ENCODE results near the gene DYNC1H1.
"Not testable (repeated sequence)": the region's sequence is repeated elsewhere in the genome, so short reads cannot be mapped to it uniquely, and the experiment has no call there.

Gene DYNC1H1

DNA sequence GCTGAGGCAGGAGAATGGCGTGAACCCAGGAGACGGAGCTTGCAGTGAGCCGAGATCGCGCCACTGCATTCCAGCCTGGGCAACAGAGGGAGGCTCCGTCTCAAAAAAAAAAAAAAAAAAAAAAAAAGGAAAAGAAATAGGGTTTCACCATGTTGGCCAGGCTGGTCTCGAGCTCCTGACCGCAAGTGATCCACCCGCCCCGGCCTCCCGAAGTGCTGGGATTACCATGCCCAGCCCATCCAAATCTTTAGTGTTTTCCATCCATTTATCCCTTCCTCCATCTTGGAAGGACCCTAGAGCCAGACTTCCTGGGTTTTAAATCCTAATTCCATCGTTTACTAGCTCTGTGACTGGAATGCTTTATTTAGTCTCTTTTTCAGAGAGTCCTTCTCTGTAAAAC is 20.5 kb downstream of the DYNC1H1 start:
- in situ Hi-C loops (cut with HindIII; ENCODE audit: low sequenced_read_pairs), result not testable (repeated sequence)

DNA sequence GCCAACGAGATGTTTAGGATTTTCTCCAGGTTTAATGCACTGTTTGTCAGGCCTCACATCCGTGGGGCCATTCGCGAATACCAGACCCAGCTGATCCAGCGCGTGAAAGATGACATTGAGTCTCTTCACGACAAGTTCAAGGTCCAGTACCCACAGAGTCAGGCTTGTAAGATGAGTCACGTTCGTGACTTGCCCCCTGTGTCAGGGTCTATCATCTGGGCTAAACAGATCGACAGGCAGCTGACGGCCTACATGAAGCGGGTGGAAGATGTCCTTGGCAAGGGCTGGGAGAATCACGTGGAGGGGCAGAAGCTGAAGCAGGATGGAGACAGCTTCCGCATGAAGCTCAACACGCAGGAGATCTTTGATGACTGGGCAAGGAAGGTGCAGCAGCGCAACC is 21.6 kb downstream of the DYNC1H1 start:
- in situ Hi-C loops (cut with HindIII; ENCODE audit: low sequenced_read_pairs), result no loop called here

DNA sequence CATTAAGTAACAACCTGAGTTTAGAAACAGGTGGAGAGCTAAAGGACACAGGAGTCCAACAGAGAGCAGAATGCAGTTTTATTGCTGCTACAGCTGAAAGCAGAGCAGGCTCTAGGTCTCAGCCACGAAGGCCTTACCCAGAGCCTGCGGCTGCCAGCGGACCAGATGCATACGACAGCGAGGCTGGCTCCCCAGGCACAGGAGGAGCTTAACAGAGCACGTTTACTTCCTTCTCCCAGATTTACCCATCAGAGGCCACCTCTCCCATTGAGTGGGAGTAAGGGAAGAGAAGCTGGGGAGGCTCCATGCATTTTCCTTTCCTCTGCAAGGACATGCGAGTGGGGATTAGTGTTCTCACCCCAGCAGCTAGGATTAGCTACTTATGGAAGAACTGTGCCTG is 22.6 kb downstream of the DYNC1H1 start:
- in situ Hi-C loops (cut with HindIII; ENCODE audit: low sequenced_read_pairs), result no loop called here

DNA sequence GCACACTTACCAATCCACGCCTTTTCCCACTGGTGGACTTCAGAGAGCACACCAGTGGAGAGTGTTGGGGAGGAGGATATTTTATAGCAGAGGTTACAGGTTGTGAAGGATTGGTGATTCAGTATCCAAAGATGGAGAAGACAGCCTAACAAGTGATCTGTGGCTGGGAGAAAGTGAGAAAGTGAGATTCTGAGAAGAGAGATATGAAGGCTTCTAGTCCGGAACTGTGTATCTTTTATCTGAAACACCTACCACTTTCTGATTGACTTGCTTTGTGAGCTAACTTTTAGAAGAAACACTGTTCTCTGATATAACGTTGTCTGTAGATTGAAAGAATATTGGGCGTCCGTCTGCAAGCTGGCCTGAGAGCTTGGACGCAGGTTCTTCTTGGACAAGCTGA is 24.0 kb downstream of the DYNC1H1 start:
- in situ Hi-C loops (cut with HindIII; ENCODE audit: low sequenced_read_pairs), result no loop called here

DNA sequence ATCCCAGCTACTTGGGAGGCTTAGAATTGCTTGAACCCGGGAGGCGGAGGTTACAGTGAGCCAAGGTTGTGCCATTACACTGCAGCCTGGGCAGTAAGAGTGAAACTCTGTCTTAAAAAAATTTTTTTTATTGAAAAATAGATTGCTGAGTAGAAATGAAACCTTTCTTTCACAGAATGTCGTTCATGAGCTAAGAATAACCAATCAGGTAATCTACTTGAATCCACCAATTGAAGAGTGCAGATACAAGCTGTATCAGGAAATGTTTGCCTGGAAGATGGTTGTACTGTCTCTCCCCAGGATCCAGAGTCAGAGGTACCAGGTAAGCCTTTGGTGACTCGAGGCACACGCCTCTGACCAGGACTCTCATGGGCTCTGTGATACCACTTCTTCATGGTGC is 27.0 kb downstream of the DYNC1H1 start:
- in situ Hi-C loops (cut with HindIII; ENCODE audit: low sequenced_read_pairs), result no loop called here

DNA sequence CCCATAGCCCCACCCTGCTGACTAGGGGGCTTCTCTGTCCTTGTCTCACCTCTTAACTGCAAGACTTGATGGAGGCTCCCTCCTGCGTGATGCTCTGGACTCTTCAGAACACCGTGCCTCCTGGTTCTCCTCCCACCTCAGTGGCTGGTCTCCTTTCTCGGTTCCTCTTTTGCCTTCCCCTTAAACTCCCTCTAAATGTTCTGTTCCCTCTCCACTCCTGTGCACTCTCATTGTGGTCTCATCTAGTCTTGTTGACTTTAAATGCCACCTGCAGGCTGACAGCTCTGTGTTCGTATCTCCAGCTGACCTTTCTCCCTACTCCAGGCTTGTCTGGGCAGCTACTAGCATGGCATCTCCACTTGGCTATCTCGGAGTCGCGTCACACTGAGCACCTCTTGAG is 28.3 kb downstream of the DYNC1H1 start:
- in situ Hi-C loops (cut with HindIII; ENCODE audit: low sequenced_read_pairs), result no loop called here

DNA sequence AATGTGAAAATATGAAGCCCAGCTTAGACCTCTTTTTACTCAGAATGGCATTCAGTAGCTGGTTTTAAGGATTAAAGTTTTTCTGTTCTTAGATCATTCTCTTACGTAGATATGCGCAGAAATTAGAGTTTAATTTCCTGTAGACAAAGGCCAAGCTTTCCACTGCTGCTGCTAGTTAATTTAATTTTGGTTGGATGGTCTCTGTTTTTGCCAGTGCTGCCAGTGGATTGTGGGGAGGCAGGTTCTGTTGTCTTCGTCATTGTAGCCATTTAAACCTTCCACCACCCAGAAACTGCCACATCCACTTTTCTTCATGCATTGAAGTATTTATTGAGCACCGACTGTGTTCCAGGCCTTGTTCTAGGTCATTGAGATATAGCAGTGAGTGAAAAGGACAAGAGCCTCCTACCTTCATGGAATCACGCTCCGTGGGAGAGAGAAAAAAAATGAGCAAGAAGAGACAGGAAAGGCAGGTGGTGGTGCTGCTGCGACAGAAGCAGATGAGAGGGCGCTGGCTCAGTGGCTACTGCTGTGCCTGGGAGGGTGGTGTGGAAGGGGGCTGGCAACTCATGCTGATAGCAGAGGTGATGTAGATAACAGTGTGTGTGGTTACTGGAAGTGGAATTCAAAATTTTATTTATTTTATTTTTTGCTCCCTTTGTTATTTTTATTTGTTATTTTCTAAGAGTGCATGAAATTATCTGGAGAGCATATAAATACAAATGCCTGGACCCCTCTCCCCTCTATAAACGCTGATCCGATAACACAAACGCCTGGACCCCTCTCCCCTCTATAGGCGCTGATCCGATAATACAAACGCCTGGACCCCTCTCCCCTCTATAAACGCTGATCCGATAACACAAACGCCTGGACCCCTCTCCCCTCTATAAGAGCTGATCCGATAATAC is 33.3 kb downstream of the DYNC1H1 start:
- in situ Hi-C loops (cut with HindIII; ENCODE audit: low sequenced_read_pairs), result no loop called here

DNA sequence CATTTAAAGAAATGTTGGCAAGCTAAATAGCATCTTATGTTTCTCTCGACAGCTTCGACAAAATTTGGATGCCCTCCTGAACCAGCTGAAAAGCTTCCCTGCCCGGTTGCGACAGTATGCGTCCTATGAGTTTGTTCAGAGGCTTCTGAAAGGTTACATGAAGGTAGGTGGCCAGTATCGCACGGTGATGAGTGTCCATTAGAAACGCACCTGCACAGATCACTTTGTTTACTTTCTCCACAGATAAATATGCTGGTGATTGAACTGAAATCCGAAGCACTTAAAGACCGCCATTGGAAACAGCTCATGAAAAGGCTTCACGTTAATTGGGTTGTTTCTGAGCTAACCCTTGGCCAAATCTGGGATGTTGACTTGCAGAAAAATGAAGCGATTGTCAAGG is 36.5 kb downstream of the DYNC1H1 start:
- in situ Hi-C loops (cut with HindIII; ENCODE audit: low sequenced_read_pairs), result no loop called here

DNA sequence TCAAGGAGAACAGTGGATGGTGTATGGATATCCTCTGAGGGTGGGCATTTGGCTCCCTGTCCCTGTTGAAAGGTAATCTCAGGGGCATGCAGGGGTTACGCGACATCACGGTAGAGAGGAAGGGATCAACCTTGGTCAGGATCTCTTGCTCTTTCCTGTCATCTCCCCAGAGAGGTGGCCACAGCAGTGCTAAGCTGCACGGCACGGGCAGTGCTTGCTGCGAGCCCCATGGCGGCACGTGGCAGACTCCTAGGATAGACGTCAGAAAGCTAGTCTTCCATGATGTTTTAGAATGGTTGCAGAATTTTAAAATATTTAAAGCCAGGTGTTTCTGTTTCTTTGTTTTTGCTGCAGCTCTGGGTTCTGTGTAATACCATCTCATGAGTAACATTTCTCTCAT is 41.0 kb downstream of the DYNC1H1 start:
- in situ Hi-C loops (cut with HindIII; ENCODE audit: low sequenced_read_pairs), result no loop called here

DNA sequence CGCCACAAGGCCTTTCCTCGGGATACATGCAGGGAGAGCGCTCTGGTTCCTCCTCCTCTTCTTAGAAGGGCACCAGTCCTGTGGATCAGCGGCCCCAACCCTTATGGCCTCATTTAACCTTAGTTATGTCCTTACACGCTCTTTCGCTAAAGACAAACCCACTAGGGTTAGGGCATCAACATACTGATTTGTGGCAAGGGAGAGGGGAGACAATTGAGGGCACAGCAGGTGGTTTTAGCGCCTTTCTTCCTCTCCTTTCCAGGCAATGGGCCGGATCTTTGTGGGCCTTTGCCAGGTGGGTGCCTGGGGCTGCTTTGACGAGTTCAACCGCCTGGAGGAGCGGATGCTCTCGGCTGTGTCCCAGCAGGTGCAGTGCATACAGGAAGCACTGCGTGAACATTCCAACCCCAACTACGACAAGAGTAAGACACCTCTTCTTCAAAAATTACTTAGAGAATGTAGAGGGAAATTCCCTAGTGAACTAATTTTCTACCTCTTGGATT is 43.6 kb downstream of the DYNC1H1 start:
- in situ Hi-C loops (cut with HindIII; ENCODE audit: low sequenced_read_pairs), result no loop called here

DNA sequence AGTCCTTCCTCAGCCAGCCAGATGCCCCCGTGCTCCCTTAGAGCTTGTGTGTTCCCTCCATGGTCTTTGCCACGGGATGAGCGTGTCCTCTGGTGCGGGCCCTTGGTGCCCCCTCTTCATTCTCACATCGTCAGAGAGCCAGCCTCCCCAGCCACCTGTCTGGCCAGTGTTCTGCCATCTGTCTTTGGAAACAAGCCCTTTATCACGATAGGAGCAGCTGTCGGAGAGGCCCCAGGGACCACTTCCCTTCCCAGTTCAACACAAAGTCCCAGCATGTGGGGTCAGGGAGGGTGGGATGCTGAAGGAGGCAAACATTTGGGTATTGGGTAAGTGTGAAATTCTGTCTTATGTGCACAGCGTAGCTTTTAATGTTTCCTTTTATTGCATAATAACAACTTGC is 44.5 kb downstream of the DYNC1H1 start:
- in situ Hi-C loops (cut with HindIII; ENCODE audit: low sequenced_read_pairs), result no loop called here

DNA sequence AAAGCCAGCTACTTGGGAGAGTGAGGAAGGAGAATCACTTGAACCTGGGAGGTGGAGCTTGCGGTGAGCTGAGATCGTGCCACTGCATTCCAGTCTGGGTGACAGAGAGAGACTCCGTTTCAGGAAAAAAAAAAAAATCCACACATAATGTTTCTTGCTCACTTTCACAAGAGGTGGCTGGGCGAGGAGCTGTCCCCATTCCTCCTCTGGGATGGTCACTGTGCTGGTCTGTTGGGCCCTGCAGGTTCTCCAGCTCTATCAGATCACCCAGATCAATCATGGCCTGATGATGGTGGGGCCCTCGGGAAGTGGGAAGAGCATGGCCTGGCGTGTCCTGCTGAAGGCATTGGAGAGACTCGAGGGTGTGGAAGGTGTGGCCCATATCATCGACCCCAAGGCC is 47.3 kb downstream of the DYNC1H1 start:
- in situ Hi-C loops (cut with HindIII; ENCODE audit: low sequenced_read_pairs), result no loop called here

DNA sequence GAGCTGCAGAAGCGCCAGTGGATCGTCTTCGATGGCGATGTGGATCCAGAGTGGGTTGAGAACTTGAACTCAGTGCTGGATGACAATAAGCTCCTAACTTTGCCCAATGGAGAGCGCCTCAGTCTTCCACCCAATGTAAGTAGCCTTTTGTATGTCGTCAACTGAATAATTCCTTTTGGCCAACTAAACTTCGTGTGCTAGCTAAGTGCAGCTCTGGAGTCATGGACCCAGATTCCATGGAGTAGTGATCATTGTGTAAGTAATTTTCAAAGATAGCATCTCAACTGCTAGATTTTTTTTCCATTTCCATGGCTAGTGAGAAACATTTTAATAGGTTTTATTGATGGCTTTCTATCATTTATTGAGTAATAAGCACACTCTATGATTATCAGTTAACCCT is 48.0 kb downstream of the DYNC1H1 start:
- in situ Hi-C loops (cut with HindIII; ENCODE audit: low sequenced_read_pairs), result no loop called here

DNA sequence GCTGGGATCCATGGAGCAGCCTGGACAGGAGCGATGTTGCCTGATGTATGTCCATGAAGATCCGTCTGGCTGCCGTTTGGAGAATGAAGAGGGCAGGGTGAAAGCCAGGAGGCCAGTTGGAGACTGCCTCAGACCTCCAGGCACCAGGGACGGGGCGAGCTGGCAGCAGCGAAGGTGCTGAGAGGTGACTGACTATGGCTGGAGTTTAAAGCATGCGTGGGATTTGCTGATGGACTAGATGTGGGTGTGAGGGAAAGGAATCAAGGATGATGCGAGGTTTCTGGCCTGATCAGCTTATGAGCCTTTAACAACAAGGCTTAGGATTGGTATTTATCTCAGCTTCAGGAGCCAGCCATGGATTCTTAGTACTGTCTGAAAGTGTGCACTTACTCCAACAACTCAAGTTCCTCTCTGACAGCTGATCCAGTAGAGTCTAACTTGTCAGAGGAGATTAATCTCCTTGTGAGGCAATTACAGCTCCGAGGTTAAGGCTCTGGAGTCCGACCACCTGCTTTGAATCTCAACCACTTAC is 49.4 kb downstream of the DYNC1H1 start:
- in situ Hi-C loops (cut with HindIII; ENCODE audit: low sequenced_read_pairs), result no loop called here

DNA sequence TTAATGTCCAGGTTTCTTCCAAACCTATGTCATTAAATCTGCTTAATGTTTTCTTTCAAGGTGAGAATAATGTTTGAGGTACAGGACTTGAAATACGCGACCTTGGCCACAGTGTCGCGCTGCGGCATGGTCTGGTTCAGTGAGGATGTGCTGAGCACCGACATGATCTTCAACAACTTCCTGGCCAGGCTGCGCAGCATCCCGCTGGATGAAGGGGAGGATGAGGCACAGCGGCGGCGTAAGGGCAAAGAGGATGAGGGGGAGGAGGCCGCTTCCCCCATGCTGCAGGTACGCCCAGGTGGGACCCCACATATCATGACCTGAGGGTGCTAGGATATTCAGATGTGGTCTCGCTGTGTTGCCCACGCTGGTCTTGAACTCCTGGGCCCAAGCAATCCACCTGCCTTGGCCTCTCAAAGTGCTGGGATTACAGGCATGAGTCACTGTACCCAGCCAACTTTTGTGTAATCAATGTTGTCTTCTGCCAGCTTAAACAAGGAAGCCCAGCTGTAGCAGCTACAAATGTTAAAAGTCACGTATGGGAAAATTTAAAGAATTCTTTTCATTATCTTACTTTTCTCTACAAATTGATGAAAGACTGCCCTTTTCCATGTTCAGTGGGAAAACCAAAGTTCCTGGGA is 50.8 kb downstream of the DYNC1H1 start:
- in situ Hi-C loops (cut with HindIII; ENCODE audit: low sequenced_read_pairs), result no loop called here

DNA sequence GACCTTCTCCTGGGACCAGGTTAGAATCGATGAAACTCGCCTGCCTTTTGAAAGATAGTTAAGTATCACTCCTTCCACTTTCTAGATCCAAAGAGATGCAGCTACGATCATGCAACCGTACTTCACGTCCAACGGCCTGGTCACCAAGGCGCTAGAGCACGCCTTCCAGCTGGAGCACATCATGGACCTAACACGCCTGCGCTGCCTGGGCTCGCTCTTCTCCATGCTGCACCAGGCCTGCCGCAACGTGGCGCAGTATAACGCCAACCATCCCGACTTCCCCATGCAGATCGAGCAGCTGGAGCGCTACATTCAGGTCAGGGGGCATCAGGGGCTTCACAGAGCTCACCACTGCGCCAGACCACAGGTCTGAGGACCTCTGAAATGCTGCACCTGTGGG is 51.4 kb downstream of the DYNC1H1 start:
- in situ Hi-C loops (cut with HindIII; ENCODE audit: low sequenced_read_pairs), result no loop called here

DNA sequence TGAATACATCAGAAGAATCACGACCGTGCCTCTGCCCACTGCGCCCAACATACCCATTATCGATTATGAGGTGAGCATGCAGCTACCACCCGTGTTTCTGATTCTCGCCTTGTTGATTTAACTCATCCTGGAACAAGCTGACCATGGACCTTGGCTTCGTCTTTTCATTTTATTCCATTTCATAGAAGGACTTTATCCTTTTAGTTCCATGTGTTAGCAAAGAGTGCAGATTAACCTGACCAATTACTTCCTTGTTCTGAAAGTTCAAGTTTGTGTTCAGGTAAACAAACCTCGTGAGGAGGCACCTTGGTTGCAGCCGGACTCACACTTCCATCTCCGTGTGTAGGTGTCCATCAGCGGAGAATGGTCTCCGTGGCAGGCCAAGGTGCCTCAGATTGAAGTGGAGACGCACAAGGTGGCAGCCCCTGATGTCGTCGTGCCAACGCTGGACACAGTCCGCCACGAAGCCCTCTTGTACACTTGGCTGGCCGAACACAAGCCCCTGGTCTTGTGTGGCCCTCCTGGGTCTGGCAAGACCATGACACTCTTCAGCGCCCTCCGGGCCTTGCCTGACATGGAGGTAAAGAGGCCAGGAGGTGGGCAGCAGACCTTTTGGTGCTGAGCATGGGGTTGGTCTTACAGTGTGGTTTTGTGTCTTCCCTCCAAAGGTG is 52.2 kb downstream of the DYNC1H1 start:
- in situ Hi-C loops (cut with HindIII; ENCODE audit: low sequenced_read_pairs), result no loop called here

DNA sequence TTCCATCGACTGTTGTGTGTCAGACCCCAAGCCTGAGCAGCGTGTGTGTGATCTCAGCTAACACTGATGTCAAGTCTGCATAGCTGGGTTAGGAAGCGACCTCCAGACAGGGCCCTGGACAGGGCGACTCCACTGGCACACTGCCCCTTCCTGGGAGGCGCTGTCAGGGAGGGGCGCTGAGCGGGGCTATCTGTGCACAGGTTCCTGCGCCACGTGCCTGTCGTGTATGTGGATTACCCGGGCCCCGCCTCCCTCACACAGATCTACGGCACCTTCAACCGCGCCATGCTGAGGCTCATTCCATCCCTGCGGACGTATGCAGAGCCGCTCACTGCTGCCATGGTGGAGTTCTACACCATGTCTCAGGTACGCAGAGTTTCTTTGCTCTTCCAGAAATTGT is 53.9 kb downstream of the DYNC1H1 start:
- in situ Hi-C loops (cut with HindIII; ENCODE audit: low sequenced_read_pairs), result no loop called here

DNA sequence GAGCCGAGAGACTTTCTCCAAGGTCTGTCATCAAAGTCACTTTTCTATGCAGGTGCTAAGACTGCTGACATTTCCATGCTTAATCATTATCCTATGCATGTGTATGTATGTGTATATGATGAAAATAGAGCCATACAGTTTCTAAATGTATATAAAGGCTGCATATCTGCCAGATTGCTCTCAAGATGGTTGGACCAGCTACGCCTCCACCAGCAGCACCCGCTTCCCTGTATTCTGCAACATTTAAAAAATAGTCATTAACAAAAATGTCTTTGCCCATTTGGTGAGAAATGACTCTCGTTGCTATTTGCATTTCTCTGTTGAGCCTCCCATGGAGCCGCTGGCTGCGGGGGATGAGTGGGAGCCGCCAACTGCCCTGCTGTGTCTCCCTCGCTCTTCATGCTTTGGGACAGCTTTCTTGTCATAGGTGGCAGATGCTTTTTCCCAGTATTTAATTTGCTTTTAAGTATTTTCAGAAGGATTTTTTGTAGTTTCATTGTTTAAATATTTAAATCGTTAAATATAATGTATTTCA is 54.7 kb downstream of the DYNC1H1 start:
- in situ Hi-C loops (cut with HindIII; ENCODE audit: low sequenced_read_pairs), result no loop called here

DNA sequence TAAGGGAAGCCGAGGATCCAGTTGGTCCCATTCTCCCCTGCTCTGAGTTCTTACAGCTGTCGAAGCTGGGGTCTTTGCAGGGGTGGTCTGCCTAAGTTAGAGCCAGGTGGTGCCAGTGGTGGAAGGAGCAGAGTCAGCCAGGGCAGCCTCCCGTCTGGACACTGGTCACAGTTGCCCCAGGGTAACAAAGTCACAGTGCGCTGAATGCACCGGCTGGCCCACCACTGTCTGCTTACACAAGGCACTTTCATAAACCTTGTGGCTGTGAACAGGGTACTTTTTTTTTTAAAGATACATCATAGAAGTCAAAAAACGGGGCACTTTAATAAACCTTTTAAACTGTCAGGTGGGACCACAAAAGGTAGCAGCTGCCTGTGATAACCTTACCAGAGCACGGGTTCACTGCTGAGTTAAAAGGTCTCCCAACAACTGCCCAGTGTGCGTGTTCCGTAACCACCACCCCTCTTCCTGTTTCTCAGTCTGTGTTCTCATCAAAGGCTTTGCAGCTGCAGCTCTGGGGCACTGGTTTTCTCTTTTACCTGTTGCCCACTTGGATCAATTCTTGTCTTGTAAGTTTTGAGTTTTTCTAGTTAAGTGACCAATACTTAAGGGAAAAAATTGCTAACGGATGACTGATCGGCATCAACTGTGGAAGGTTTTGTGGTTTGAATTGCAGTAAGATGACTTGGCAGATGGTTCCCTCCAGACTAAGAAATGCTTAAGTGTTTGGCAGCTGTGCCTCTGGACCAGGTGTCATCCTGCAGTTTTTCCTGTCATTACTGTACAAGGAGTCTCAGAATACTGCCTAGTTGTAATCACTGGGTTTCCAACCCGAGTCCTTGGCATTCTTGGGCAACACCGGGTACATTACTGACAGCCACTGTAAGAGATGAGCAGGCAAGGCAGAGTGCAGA is 55.9 kb downstream of the DYNC1H1 start:
- in situ Hi-C loops (cut with HindIII; ENCODE audit: low sequenced_read_pairs), result no loop called here

Data from DLD1 (cell line).